IMR-90 (cell line): ENCODE data around the gene KRT1.

Experiments used
- CEBPB ChIP-seq: IDR thresholded peaks from 2 replicates; pipeline ENCODE4 v1.6.1; 2012; ENCODE audit warnings: low read depth, low read length, improper control_type of control experiment
- CHD1 ChIP-seq: IDR thresholded peaks from 2 replicates; pipeline ENCODE4 v1.6.1; 2012; ENCODE audit warnings: low read depth, low read length, improper control_type of control experiment
- CTCF ChIP-seq: conservative IDR thresholded peaks from 2 replicates; pipeline ENCODE4 v1.5.1; 2012; ENCODE audit warnings: mild to moderate bottlenecking, low read depth, low read length, improper control_type of control experiment
- ELK1 ChIP-seq: fragments of 150-350 bp; IDR thresholded peaks from 2 replicates; pipeline ENCODE4 v1.6.1; 2016; ENCODE audit warnings: low read depth, mild to moderate bottlenecking, low read length, moderate library complexity, borderline replicate concordance
- MAFK ChIP-seq: IDR thresholded peaks from 2 replicates; pipeline ENCODE4 v1.6.1; 2012; ENCODE audit warnings: low read depth, low read length, improper control_type of control experiment
- NFE2L2 ChIP-seq: fragments of 150-350 bp; IDR thresholded peaks from 2 replicates; pipeline ENCODE4 v1.6.1; 2016; ENCODE audit warnings: low read depth, mild to moderate bottlenecking, low read length
- POLR2A ChIP-seq: IDR thresholded peaks from 2 replicates; pipeline ENCODE4 v1.6.1; 2012; ENCODE audit warnings: mild to moderate bottlenecking, low read depth, low read length
- RAD21 ChIP-seq: IDR thresholded peaks from 2 replicates; pipeline ENCODE4 v1.6.1; 2012; ENCODE audit warnings: low read length, improper control_type of control experiment
- RFX5 ChIP-seq: IDR thresholded peaks from 2 replicates; pipeline ENCODE4 v1.8.0; 2012; ENCODE audit warnings: low read depth, mild to moderate bottlenecking, low read length, moderate library complexity
- SMC3 ChIP-seq: fragments of 150-350 bp; IDR thresholded peaks from 2 replicates; pipeline ENCODE4 v1.6.1; 2016; ENCODE audit warnings: low read depth, mild to moderate bottlenecking, antibody characterized with exemption, low read length, moderate library complexity
- USF2 ChIP-seq: fragments of 150-350 bp; IDR thresholded peaks from 2 replicates; pipeline ENCODE4 v1.6.1; 2017; ENCODE audit warnings: mild to moderate bottlenecking, antibody characterized with exemption, low read length, low read depth

- TF ChIP-seq USF2 (no peak), CTCF (no peak), SMC3 (no peak), CEBPB (no peak), POLR2A (no peak), ELK1 (no peak), CHD1 (no peak), RAD21 (no peak), RFX5 (no peak), MAFK (no peak), NFE2L2 (no peak)
Measured at GRCh38 chr12:52645982-52646381, 34.2 kb downstream of the KRT1 start.
